Heart right ventricle (tissue), 16 donors: Measurements from ENCODE around the gene AP1S3. TPM values are rescaled to one million over a fixed set of nuclear protein-coding genes. Genes with fewer than 3 reads are reported as not detected.

Experiments
- ATAC-seq, 8 donors: fragments of 200-7000 bp; cut with Tn5 transposase; one replicate each; pipeline ENCODE4 v1.9.1; 2020; ENCODE audit warnings: mild to moderate bottlenecking in 8 of 8, moderate library complexity in 8 of 8, moderate number of reproducible peaks in 1 of 8
- DNase-seq, 2 donors: peaks; one replicate each; pipeline ENCODE4 v3.0.0-alpha.2; 2020
- H3K27ac ChIP-seq, 10 donors: fragments of 200-600 bp; sonication (generic) in 2 of 10; one replicate each; pipeline versions ENCODE4 v1.5.0 to v1.8.0; 2020 to 2022; ENCODE audit warnings: mild to moderate bottlenecking in 3 of 10
- H3K27me3 ChIP-seq, 7 donors: fragments of 200-600 bp; one replicate each; pipeline ENCODE4 v1.8.0; 2021 to 2022; ENCODE audit warnings: mild to moderate bottlenecking in 2 of 7
- H3K36me3 ChIP-seq, 9 donors: fragments of 200-600 bp; sonication (generic) in 1 of 9; one replicate each; pipeline versions ENCODE4 v1.5.0 to v1.8.0; 2020 to 2022; ENCODE audit warnings: mild to moderate bottlenecking in 2 of 9
- H3K4me1 ChIP-seq, 9 donors: fragments of 200-600 bp; sonication (generic) in 1 of 9; one replicate each; pipeline versions ENCODE4 v1.5.0 to v1.8.0; 2020 to 2022; ENCODE audit warnings: mild to moderate bottlenecking in 4 of 9
- H3K4me3 ChIP-seq, 10 donors: fragments of 200-600 bp; sonication (generic) in 2 of 10; one replicate each; pipeline versions ENCODE4 v1.5.0 to v1.8.0; 2020 to 2022; ENCODE audit warnings: mild to moderate bottlenecking in 7 of 10, moderate library complexity in 2 of 10
- H3K9me3 ChIP-seq, 11 donors: fragments of 200-600 bp in 10 of 11; sonication (generic) in 2 of 11; one replicate each; pipeline versions ENCODE4 v1.5.0 to v1.8.0; 2013 to 2022; ENCODE audit warnings: mild to moderate bottlenecking in 2 of 11, control low read depth in 1 of 11, moderate library complexity in 1 of 11
- WGBS, 2 donors: extraction: QIAGEN DNeasy Blood & Tissue Kit; methylation state at CpG; one replicate each; pipeline ENCODE4 v1.1.7; 2013; ENCODE audit warnings: inconsistent platforms in 1 of 2; 5-methylcytosine and 5-hydroxymethylcytosine counted together
- intact Hi-C, 10 donors: fragments of 100-400 bp; cut with DNase I; formaldehyde crosslinking; loops; one replicate each; pipeline versions ENCODE4 v1.11.1 to v1.14.2; 2022
- polyA plus RNA-seq, 2 donors: library from polyadenylated mRNA; stranded (reverse); fragments of 200-250 nt; gene quantifications; one replicate each; pipeline ENCODE4 v1.2.3, GENCODE V29; 2013
- total RNA-seq, 10 donors: library from RNA; stranded (reverse); fragmentation: NEBNext Ultra II Directional in 3 of 10; extraction: Animal tissue kit (Norgen Biotek cat#: 25700) in 3 of 10; gene quantifications; one replicate each; pipeline versions ENCODE4 v1.2.1 to v1.2.4, GENCODE V29; 2021 to 2023
- TF ChIP-seq, protein P1 (sequence below), 9 donors: fragments of 200-600 bp; sonication (generic) in 2 of 9; IDR thresholded peaks; one replicate each; pipeline versions ENCODE4 v1.5.0 to v1.8.0; 2021 to 2022; ENCODE audit warnings: antibody characterized with exemption in 9 of 9, mild to moderate bottlenecking in 5 of 9, moderate library complexity in 1 of 9
- donor health status: Arrhythmogenic right ventricular cardiomyopathy.
- donor health status: ischemic (EF 13 %, LVEDD 7.1; RV severe dilation, severe dysfunction).
- donor health status: healthy with polysubstance abuse.
- donor health status: DM: no; HTN: yes; CAD: no.
- donor health status: DM: no; HTN: no; CAD: no.
- donor health status: ischemic (EF 25% LVEDD 6.9; RV normal size, moderate dysfunction).
- donor health status: ischemic (EF 25% LVEDD 5.7; RV mildly dilated, moderate dysfunction).
- donor health status: healthy.
- donor health status: DM: yes; HTN: yes; CAD: no.
- donor health status: Ischemic cardiomyopathy.
- donor health status: ischemic (EF 35%, LVEDD 5.7; RV mildly dilated, moderate dysfunction).
- donor health status: nonischemic (EF 11% LVEDD 7.7; RV severe dilation, severe dysfunction).
- donor health status: DM: yes; HTN: yes; CAD: no.
- donor health status: PGD.
- donor health status: ischemic (EF 29% LVEDD 5.4; RV normal size, mild dysfunction).
- donor health status: nonischemic (EF 23%, LVEDD 6.1; RV moderate dilation, normal function).

The AP1S3 gene
- total and polyA plus RNA-seq, 12 donors: 0.12 to 0.85 (median 0.37) TPM; not detected in 4

DNA sequence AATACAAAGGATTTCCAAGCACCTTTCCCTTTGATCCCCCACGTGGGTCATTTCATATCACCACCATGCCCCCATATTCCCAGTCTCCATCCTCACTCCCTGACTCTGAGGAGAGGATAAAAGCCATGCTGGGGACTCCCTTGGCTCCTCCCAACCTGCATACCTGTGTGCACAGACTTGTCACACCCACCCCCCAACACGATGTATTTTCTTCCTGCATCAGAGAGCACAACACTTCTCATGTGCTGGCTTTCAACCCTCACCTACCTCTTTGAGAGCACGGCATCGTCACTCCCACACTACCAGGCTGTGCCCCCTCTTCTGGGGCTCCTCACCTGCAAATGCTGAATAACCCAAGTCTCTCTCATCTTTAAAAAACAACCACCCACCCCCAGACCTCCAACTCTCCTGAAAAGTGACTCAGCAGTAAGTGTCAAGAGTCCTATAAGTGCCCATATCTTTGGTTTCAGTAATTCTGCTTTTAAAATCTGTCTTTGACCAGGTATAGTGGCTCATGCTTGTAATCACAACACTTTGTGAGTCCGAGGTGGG lies 53.1 kb downstream of the AP1S3 start:
- intact Hi-C loops: no loop called here
- H3K36me3 ChIP-seq: no peaks in the 10 kb centered on the region
- no peak for ATAC-seq
- TF ChIP-seq, protein P1, sequence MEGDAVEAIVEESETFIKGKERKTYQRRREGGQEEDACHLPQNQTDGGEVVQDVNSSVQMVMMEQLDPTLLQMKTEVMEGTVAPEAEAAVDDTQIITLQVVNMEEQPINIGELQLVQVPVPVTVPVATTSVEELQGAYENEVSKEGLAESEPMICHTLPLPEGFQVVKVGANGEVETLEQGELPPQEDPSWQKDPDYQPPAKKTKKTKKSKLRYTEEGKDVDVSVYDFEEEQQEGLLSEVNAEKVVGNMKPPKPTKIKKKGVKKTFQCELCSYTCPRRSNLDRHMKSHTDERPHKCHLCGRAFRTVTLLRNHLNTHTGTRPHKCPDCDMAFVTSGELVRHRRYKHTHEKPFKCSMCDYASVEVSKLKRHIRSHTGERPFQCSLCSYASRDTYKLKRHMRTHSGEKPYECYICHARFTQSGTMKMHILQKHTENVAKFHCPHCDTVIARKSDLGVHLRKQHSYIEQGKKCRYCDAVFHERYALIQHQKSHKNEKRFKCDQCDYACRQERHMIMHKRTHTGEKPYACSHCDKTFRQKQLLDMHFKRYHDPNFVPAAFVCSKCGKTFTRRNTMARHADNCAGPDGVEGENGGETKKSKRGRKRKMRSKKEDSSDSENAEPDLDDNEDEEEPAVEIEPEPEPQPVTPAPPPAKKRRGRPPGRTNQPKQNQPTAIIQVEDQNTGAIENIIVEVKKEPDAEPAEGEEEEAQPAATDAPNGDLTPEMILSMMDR (IDR thresholded peaks at IDR 0.05): no peak
- H3K4me3 ChIP-seq: no peak overlapping the region
- no peaks in the 10 kb centered on the region for H3K27me3 ChIP-seq
- no peaks in the 10 kb centered on the region for H3K4me1 ChIP-seq
- no peak for DNase-seq
- no peak overlapping the region for H3K27ac ChIP-seq
- WGBS, 2 donors: 85 to 87% methylated on average over 5 of the region's 5 CpGs
- H3K9me3 ChIP-seq: no peaks in the 10 kb centered on the region

- DNase-seq (no peak), ATAC-seq (no peak)
- no peak overlapping the region for H3K4me3 ChIP-seq
- no peaks in the 10 kb centered on the region for H3K27me3 ChIP-seq
- H3K27ac ChIP-seq: no peak overlapping the region
- no peaks in the 10 kb centered on the region for H3K4me1 ChIP-seq
- no peaks in the 10 kb centered on the region for H3K9me3 ChIP-seq
- WGBS, 2 donors: 80 to 85% methylated on average over 3 of the region's 3 CpGs
- intact Hi-C loops: no loop called here
- TF ChIP-seq, protein P1 (IDR thresholded peaks at IDR 0.05): no peak
- no peaks in the 10 kb centered on the region for H3K36me3 ChIP-seq
Observed at GRCh38 chr2:223782629-223783028, 54.8 kb downstream of the AP1S3 start.

DNA sequence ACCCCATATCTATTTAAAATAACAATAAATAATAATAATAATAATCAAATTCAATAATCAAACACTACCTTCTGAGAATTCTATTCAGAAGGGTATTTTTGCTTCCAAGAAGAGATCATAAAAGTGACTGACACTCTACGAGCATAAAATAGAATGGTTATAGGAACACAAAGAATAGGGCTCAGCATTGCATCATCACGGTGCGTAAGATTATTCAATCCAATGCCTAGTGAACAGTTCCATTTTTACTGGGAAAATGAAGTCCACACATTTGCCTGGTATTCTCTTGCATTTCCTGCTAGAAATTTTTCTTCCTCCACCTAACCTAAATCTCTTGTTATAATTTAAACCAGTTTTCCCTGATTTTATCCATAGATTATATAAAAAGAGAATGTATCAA lies 55.8 kb downstream of the AP1S3 start:
- Histone ChIP-seq H3K9me3 (no peaks in the 10 kb centered on the region), H3K27me3 (no peaks in the 10 kb centered on the region), H3K4me3 (no peak overlapping the region), H3K4me1 (no peaks in the 10 kb centered on the region), H3K27ac (no peak overlapping the region), H3K36me3 (peaks cover 0 to 5% (median 0%) of the 10 kb centered on the region in 9 donors)
- no peak for DNase-seq
- TF ChIP-seq, protein P1 (IDR thresholded peaks at IDR 0.05): no peak
- no peak for ATAC-seq
- WGBS, 2 donors: 94 to 96% methylated on average over 3 of the region's 3 CpGs
- intact Hi-C loops: no loop called here

- ATAC-seq: no peak
- H3K36me3 ChIP-seq: peaks cover 0 to 7% (median 0%) of the 10 kb centered on the region in 9 donors
- no peak overlapping the region for H3K27ac ChIP-seq
- intact Hi-C loops: no loop called here
- no peak for DNase-seq
- H3K9me3 ChIP-seq: no peaks in the 10 kb centered on the region
- no peaks in the 10 kb centered on the region for H3K27me3 ChIP-seq
- no peak overlapping the region for H3K4me3 ChIP-seq
- TF ChIP-seq, protein P1 (IDR thresholded peaks at IDR 0.05): peak in 4 of 9 donors; percentile 9 to 37 (median 18)
- 85 to 90% methylated on average over 7 of the region's 7 CpGs for WGBS, 2 donors
- no peaks in the 10 kb centered on the region for H3K4me1 ChIP-seq
Observed at GRCh38 chr2:223779877-223780276, 57.5 kb downstream of the AP1S3 start.
